OCI-LY1 (cell line): ENCODE measurements around the gene MRPL53.
A peak's percentile ranks its signal among the peaks of the same experiment; 100 is the strongest.

Experiments
- H2AFZ ChIP-seq: fragments of 200-600 bp; sonication (generic), shearing (Covaris generic); 2 replicates; pipeline ENCODE4 v1.6.0; 2014; ENCODE audit warnings: antibody characterized with exemption, mild to moderate bottlenecking, low read length
- H3F3A ChIP-seq: fragments of 200-600 bp; sonication (generic), shearing (Covaris generic); 2 replicates; pipeline ENCODE4 v1.6.0; 2014; ENCODE audit warnings: mild to moderate bottlenecking, antibody characterized with exemption, low read length, moderate library complexity; ENCODE audit not compliant: insufficient read depth
- H3K27ac ChIP-seq: fragments of 200-600 bp; sonication (generic); 2 replicates; pipeline ENCODE4 v1.5.1; 2014; ENCODE audit warnings: low read length, mixed run types, mild to moderate bottlenecking, low read depth; ENCODE audit not compliant: poor library complexity, severe bottlenecking
- H3K27me3 ChIP-seq: fragments of 200-600 bp; sonication (generic); 2 replicates; pipeline ENCODE4 v1.6.0; 2014; ENCODE audit warnings: antibody characterized with exemption, mild to moderate bottlenecking, low read length, moderate library complexity; ENCODE audit not compliant: insufficient read depth
- H3K36me3 ChIP-seq: fragments of 200-600 bp; sonication (generic); 2 replicates; pipeline ENCODE4 v1.6.1; 2014; ENCODE audit warnings: mild to moderate bottlenecking, antibody characterized with exemption, low read length, moderate library complexity, mixed read lengths; ENCODE audit not compliant: insufficient read depth
- H3K4me1 ChIP-seq: fragments of 200-600 bp; sonication (generic); 2 replicates; pipeline ENCODE4 v1.5.1; 2014; ENCODE audit warnings: mild to moderate bottlenecking, low read length, moderate library complexity; ENCODE audit not compliant: insufficient read depth, severe bottlenecking
- H3K4me2 ChIP-seq: fragments of 200-600 bp; sonication (generic), shearing (Covaris generic); 2 replicates; pipeline ENCODE4 v1.6.1; 2014; ENCODE audit warnings: low read length
- H3K4me3 ChIP-seq: fragments of 200-600 bp; sonication (generic); 2 replicates; pipeline ENCODE4 v1.5.1; 2014; ENCODE audit warnings: low read length, low read depth, mild to moderate bottlenecking, mixed read lengths; ENCODE audit not compliant: poor library complexity, severe bottlenecking
- H3K79me2 ChIP-seq: fragments of 200-600 bp; shearing (Covaris generic); 2 replicates; pipeline ENCODE4 v1.6.1; 2016; ENCODE audit warnings: mixed run types, low read length, mixed read lengths; ENCODE audit not compliant: insufficient read depth
- H3K9ac ChIP-seq: fragments of 200-600 bp; sonication (generic), shearing (Covaris generic); 2 replicates; pipeline ENCODE4 v1.6.1; 2014; ENCODE audit warnings: mild to moderate bottlenecking, low read length, mixed read lengths
- H3K9me2 ChIP-seq: fragments of 200-600 bp; sonication (generic), shearing (Covaris generic); 2 replicates; pipeline ENCODE4 v1.6.1; 2014; ENCODE audit warnings: low read depth, mild to moderate bottlenecking, low read length, mixed read lengths
- H3K9me3 ChIP-seq: fragments of 200-600 bp; shearing (Covaris generic); 2 replicates; pipeline ENCODE4 v1.6.1; 2014; ENCODE audit warnings: low read length, mixed read lengths
- H4K20me1 ChIP-seq: fragments of 200-600 bp; sonication (generic), shearing (Covaris generic); 2 replicates; pipeline ENCODE4 v1.6.0; 2016; ENCODE audit warnings: mild to moderate bottlenecking, low read length; ENCODE audit not compliant: insufficient read depth
- EZH2 ChIP-seq: fragments of 200-600 bp; sonication (generic), shearing (Covaris generic); IDR thresholded peaks from 2 replicates; pipeline ENCODE4 v1.8.0; 2017; ENCODE audit warnings: borderline replicate concordance, mixed run types, mild to moderate bottlenecking, antibody characterized with exemption, low read length, moderate library complexity, mixed read lengths
- TF ChIP-seq, protein P1 (sequence below): fragments of 200-600 bp; sonication (generic), shearing (Covaris generic); IDR thresholded peaks from 2 replicates; pipeline ENCODE4 v1.5.1; 2017; ENCODE audit warnings: mild to moderate bottlenecking, antibody characterized with exemption, low read length, moderate library complexity, mixed read lengths

Gene MRPL53

GRCh38 chr2:74507926-74508520 lies 35.5 kb upstream of the MRPL53 start:
- Histone ChIP-seq H4K20me1 (no peaks in the 10 kb centered on the region), H3K4me1 (peaks cover 30% of the 10 kb centered on the region), H3K9me2 (no peaks in the 10 kb centered on the region), H3F3A (no peaks in the 10 kb centered on the region), H2AFZ (peak overlapping the region; percentile 39; the same call in 1 of the 2 replicates), H3K79me2 (no peaks in the 10 kb centered on the region), H3K4me3 (peak overlapping the region; percentile 86), H3K4me2 (peak overlapping the region; percentile 95), H3K36me3 (peaks cover 17% of the 10 kb centered on the region), H3K9me3 (no peaks in the 10 kb centered on the region), H3K27ac (peak overlapping the region; percentile 95), H3K9ac (peak overlapping the region; percentile 90), H3K27me3 (peaks cover 3% of the 10 kb centered on the region; the same call in 1 of the 2 replicates)
- TF ChIP-seq, protein P1, sequence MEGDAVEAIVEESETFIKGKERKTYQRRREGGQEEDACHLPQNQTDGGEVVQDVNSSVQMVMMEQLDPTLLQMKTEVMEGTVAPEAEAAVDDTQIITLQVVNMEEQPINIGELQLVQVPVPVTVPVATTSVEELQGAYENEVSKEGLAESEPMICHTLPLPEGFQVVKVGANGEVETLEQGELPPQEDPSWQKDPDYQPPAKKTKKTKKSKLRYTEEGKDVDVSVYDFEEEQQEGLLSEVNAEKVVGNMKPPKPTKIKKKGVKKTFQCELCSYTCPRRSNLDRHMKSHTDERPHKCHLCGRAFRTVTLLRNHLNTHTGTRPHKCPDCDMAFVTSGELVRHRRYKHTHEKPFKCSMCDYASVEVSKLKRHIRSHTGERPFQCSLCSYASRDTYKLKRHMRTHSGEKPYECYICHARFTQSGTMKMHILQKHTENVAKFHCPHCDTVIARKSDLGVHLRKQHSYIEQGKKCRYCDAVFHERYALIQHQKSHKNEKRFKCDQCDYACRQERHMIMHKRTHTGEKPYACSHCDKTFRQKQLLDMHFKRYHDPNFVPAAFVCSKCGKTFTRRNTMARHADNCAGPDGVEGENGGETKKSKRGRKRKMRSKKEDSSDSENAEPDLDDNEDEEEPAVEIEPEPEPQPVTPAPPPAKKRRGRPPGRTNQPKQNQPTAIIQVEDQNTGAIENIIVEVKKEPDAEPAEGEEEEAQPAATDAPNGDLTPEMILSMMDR, result no peak
- no peak for TF ChIP-seq EZH2

DNA sequence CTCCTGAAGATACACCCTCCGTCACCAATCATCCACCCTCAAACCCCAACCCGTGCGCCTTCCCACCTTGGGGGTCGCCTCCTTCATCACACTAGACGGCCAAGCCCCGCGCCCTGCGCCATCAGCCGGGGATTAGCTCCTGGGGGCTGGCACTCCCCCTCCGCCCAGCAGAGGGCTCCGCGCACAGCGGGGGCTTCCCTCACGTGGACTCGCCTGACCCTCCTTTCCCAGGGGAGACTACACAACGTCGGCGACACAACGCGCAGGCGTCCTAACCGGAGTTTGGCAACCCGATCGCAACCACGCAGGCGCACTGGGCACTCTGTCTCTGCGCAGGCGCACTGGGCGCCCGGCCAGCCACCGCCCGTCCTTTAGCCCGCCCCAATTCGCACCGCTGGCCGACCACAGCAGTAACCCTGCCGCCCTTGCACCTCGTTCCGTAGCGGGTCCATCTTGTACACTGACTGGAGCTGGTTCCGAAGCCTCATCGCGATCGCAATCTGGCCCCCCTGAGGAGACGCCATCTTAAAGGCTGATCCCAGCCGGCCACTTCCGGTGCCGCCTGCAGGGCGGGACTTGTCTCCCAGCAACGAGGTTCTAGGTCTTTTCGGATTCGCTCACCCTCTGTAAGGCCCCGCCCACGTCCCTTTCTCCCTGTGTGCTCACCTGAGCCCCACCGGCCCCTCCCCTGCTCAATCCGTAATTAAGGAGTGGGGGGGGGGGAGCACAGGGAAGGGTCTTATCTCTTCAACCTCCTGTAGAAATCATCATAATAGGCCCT lies 34.9 kb upstream of the MRPL53 start, which contains the start of gene PCGF1:
TSS of gene PCGF1 (minus strand) at position 551 of the 781 bp plus-strand sequence. CDS start at position 524, 27 bp downstream.
- no peak for TF ChIP-seq EZH2
- TF ChIP-seq, protein P1, result peak; percentile 56
- Histone ChIP-seq H3F3A (no peaks in the 10 kb centered on the region), H3K4me2 (peak within 1 kb of the TSS; percentile 95), H4K20me1 (no peaks in the 10 kb centered on the region), H3K9ac (peak within 1 kb of the TSS; percentile 90), H3K27me3 (peaks cover 6% of the 10 kb centered on the region; the same call in 1 of the 2 replicates), H3K79me2 (no peaks in the 10 kb centered on the region), H3K9me2 (no peaks in the 10 kb centered on the region), H3K36me3 (peaks cover 17% of the 10 kb centered on the region), H3K9me3 (no peaks in the 10 kb centered on the region), H3K4me1 (peaks cover 37% of the 10 kb centered on the region), H2AFZ (peak within 1 kb of the TSS; percentile 39; the same call in 1 of the 2 replicates), H3K4me3 (peak within 1 kb of the TSS; percentile 86), H3K27ac (peak within 1 kb of the TSS; percentile 95)

DNA sequence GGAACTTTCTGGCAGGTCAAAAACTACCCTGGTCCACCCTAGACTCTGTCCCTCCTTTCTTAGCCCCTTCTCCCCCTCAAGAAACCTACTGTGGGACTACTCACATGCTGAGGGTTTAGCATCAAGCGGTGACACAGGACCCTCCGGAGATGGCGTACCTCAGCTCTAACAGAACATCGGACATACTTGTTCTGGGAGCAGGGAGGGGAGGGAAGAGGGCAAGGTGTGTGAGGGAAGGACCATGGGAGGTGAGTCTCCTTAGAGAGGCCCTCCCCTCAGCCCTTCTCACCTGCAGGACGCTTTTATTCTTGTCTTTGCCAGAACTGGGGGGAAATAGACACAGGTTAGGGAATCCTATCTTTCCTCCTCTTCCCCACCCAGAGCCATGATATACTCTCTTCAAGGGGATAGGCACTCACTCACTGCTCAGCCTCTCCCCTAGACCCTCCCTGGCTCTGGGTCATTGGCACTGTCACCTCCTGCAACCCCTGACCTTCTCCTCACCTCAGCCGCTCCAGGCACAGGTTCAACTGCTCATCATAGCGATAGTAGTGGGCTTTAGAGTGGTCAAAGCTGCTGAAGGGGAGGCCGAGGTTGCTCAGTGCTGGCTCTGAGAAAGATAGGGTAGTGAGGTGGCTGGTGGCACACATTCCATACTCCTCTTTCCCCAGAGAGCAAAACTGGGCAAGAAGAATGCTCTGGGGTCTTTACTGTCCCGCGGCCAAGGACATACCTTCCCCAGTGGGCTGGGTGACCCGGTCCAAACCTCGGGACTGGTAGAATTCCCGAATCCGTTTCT lies 33.2 kb upstream of the MRPL53 start:
- Histone ChIP-seq H3K9me3 (no peaks in the 10 kb centered on the region), H3F3A (no peaks in the 10 kb centered on the region), H3K4me3 (no peak overlapping the region), H2AFZ (no peak overlapping the region), H3K79me2 (no peaks in the 10 kb centered on the region), H4K20me1 (no peaks in the 10 kb centered on the region), H3K27me3 (peaks cover 17% of the 10 kb centered on the region; the same call in 1 of the 2 replicates), H3K27ac (no peak overlapping the region), H3K4me1 (peaks cover 38% of the 10 kb centered on the region), H3K36me3 (peaks cover 17% of the 10 kb centered on the region), H3K4me2 (no peak overlapping the region), H3K9ac (no peak overlapping the region), H3K9me2 (no peaks in the 10 kb centered on the region)
- TF ChIP-seq, protein P1, result no peak
- TF ChIP-seq EZH2, result no peak
